GM19324 (cell line): ENCODE data around the gene NSUN5.
"Not testable (repeated sequence)": the region's sequence is repeated elsewhere in the genome, so short reads cannot be mapped to it uniquely, and the experiment has no call there.

Source experiments
- ATAC-seq: cut with Tn5 transposase; IDR thresholded peaks from one replicate; pipeline ENCODE4 v1.9.1; 2021; ENCODE audit warnings: mild to moderate bottlenecking, moderate library complexity; ENCODE audit not compliant: unreplicated experiment, low FRiP score

NSUN5 gene

DNA sequence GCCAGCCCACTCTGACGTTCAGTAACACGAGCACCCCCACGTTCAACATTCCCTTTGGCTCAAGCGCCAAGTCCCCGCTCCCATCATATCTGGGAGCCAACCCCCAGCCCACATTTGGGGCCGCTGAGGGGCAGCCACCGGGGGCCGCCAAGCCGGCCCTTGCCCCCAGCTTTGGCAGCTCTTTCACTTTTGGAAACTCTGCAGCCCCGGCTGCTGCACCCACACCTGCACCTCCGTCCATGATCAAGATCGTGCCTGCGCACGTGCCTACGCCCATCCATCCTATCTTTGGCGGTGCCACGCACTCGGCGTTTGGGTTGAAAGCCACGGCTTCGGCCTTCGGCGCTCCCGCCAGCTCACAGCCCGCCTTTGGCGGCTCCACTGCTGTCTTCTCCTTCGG lies 10.9 kb downstream of the NSUN5 start:
- ATAC-seq: not testable (repeated sequence)

DNA sequence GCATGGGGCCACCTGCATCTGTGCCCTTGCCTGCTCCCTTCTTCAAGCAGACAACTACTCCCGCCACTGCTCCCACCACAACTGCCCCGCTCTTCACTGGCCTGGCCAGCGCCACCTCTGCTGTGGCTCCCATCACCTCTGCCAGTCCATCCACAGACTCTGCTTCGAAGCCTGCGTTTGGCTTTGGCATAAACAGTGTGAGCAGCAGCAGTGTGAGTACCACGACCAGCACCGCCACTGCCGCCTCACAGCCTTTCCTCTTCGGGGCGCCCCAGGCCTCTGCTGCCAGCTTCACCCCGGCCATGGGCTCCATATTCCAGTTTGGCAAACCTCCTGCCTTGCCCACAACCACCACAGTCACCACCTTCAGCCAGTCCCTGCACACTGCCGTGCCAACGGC lies 11.4 kb downstream of the NSUN5 start:
- ATAC-seq: not testable (repeated sequence)

DNA sequence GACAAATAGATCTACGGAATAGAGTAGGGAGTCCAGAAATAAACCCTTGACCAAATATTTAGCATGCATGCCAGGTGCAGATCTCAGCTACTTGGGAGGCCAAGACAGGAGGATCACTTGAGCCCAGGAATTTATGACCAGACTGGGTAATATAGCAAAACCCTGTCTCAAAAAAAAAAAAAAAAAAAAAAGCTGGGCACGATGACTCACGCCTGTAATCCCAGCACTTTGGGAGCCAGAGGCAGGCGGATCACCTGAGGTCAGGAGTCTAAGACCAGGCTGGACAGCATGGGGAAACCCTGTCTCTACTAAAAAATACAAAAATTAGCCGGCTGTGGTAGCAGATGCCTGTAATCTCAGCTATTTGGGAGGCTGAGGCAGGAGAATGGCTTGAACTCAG lies 31.4 kb downstream of the NSUN5 start:
- not testable (repeated sequence) for ATAC-seq

DNA sequence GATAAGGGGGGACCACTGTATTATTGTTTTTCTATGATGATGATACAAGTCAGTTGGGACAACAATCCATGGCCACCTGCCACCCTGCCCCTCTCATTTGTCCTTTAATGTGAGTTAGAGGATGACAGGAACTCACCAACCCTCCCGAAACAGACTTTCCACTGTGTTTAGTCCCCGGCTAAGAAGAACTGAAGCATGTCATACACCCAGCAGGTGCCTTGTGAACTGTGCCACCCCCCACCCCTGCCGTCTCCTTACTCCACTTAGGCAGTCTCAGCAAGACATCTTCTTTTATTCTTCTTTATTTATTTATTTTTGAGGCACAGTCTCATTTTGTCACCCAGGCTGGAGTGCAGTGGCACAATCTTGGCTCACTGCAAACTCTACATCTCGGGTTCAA lies 40.8 kb downstream of the NSUN5 start:
- ATAC-seq: not testable (repeated sequence)

DNA sequence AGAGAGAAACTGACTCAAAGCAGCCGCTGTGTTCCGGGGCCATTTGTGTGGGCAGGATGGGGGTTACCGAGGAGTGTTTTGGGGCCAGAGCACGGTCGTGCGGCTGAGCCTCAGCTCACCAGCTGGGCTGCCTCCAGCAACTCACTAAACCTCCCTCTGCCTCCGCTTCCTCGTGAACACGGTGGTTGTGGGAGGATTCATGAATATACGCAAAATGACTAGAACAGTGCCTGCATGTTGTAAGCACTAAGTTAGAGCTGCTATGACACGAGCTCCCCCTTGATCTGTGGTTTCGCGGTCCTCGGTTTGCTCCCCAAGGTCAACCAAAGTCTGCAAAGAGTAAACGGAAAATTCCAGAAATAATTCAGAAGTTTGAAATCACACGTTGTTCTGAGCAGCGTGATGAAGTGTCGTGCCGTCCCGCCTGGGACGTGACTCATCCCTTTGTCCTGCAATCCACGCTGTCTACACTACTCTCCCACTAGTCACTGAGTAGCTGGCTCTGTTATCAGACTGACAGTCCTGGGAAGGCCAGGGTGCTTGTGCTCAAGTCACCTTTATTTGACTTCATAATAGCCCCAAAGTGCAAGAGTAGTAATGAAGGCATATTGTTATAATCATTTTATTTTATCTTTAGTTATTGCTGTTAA lies 41.8 kb downstream of the NSUN5 start:
- not testable (repeated sequence) for ATAC-seq

DNA sequence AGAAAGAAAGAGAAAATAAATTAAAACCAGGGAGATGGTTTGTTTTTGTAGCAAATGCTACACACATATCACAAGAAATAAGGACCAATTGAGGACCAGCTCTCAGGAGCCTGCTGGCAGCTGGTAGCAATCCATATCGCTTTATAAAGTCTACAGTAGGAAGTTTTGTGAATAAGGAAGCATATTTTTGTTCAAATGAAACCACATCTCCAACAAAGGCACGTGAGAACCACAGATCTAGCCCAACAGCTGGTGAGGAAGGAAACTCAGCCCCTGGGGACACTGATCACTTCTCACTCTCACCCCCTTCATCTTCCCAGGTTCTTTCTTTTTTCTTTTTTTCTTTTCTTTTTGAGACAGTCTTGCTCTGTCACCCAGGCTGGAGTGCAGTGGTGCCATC lies 46.2 kb downstream of the NSUN5 start:
- ATAC-seq: not testable (repeated sequence)
